ENCODE data around the gene C8A.

GRCh38 chr1:56925193-56925592, 70.6 kb downstream of the C8A start:
- TF ChIP-seq CTCF (IDR thresholded peaks at IDR 0.05) = no peak
- no peak for TF ChIP-seq POLR2A (IDR thresholded peaks at IDR 0.05)
- TF ChIP-seq EP300 (IDR thresholded peaks at IDR 0.05) = no peak
